PC-3 (cell line): ENCODE data around the gene TBC1D14. TPM values are rescaled to one million over a fixed set of nuclear protein-coding genes. Genes with fewer than 3 reads are reported as not detected.

Experiments
- ATAC-seq: fragments of 200-7000 bp; cut with Tn5 transposase; 2 replicates; pipeline ENCODE4 v1.9.1; 2020; ENCODE audit warnings: mild to moderate bottlenecking, moderate library complexity
- BruUV-seq: library from RNA; stranded (reverse); fragments of 400-500 nt; replicated peaks from 2 replicates; lab custom pipeline; 2021; lab: Mats Ljungman, UMichigan
- CTCF ChIA-PET: fragments of 300-600 bp; sonication (Branson Sonifier 250); formaldehyde crosslinking; loops from one replicate; lab custom pipeline; 2022; ENCODE audit warnings: antibody characterized with exemption; lab: Charles Lee
- POLR2A ChIA-PET: fragments of 300-600 bp; sonication (Branson Sonifier 250); formaldehyde crosslinking; loops from one replicate; lab custom pipeline; 2022; ENCODE audit warnings: antibody characterized with exemption; ENCODE audit not compliant: unreplicated experiment; lab: Charles Lee
- DNase-seq: peaks from one replicate; pipeline ENCODE4 v3.0.0-alpha.2; 2015
- H2AFZ ChIP-seq: fragments of 300-600 bp; sonication (generic); 2 replicates; pipeline ENCODE4 v1.6.0; 2016; ENCODE audit warnings: antibody characterized with exemption, low read length
- H3F3A ChIP-seq: fragments of 300-600 bp; sonication (generic); one replicate; pipeline ENCODE4 v1.6.0; 2017; ENCODE audit warnings: antibody characterized with exemption, low read length, control low read depth, mild to moderate bottlenecking; ENCODE audit not compliant: unreplicated experiment
- H3K27ac ChIP-seq: fragments of 300-600 bp; sonication (generic); 2 replicates; pipeline ENCODE4 v1.5.1; 2016; ENCODE audit warnings: mild to moderate bottlenecking, low read length
- H3K27me3 ChIP-seq: fragments of 300-600 bp; sonication (generic); 2 replicates; pipeline ENCODE4 v1.6.1; 2016; ENCODE audit warnings: low read length, mixed read lengths
- H3K36me3 ChIP-seq: fragments of 300-600 bp; sonication (generic); 2 replicates; pipeline ENCODE4 v1.6.1; 2016; ENCODE audit warnings: low read depth, mixed run types, low read length, mixed read lengths
- H3K4me1 ChIP-seq: fragments of 300-600 bp; sonication (generic); 2 replicates; pipeline ENCODE4 v1.5.1; 2016; ENCODE audit warnings: low read length; ENCODE audit not compliant: insufficient read depth
- H3K4me2 ChIP-seq: fragments of 300-600 bp; sonication (generic); 2 replicates; pipeline ENCODE4 v1.6.0; 2016; ENCODE audit warnings: low read length
- H3K4me3 ChIP-seq: fragments of 300-600 bp; sonication (generic); 2 replicates; pipeline ENCODE4 v1.5.1; 2016; ENCODE audit warnings: mild to moderate bottlenecking, low read length, mixed read lengths
- H3K79me2 ChIP-seq: fragments of 300-600 bp; sonication (generic); 2 replicates; pipeline ENCODE4 v1.6.1; 2017; ENCODE audit warnings: low read length, mixed read lengths
- H3K9ac ChIP-seq: fragments of 300-600 bp; sonication (generic); 2 replicates; pipeline ENCODE4 v1.6.0; 2016; ENCODE audit warnings: mild to moderate bottlenecking, low read length
- H3K9me2 ChIP-seq: fragments of 300-600 bp; sonication (generic); replicated peaks from 2 replicates; pipeline ENCODE4 v1.6.1; 2016; ENCODE audit warnings: mixed run types, low read length, mixed read lengths
- H3K9me3 ChIP-seq: fragments of 300-600 bp; sonication (generic); 2 replicates; pipeline ENCODE4 v1.6.1; 2016; ENCODE audit warnings: low read length, mixed read lengths
- H4K20me1 ChIP-seq: fragments of 300-600 bp; sonication (generic); 2 replicates; pipeline ENCODE4 v1.6.1; 2016; ENCODE audit warnings: low read length, mixed read lengths
- EZH2 ChIP-seq: fragments of 300-600 bp; sonication (generic); IDR thresholded peaks from one replicate; pipeline ENCODE4 v1.6.1; 2017; ENCODE audit warnings: antibody characterized with exemption, mild to moderate bottlenecking, low read length; ENCODE audit not compliant: unreplicated experiment
- EZH2phosphoT487 ChIP-seq: fragments of 300-600 bp; sonication (generic); IDR thresholded peaks from 2 replicates; pipeline ENCODE4 v1.6.1; 2018; ENCODE audit warnings: mild to moderate bottlenecking, antibody characterized with exemption, low read length, borderline replicate concordance
- intact Hi-C: fragments of 100-400 bp; cut with micrococcal nuclease; formaldehyde crosslinking; loops from 2 replicates; pipeline ENCODE4 v1.9.0; 2023
- total RNA-seq: library from RNA; depleted of rRNA; stranded (reverse); fragments of >200 nt; gene quantifications from 2 replicates; pipeline ENCODE4 v1.2.3, GENCODE V29; 2014
- TF ChIP-seq, protein P1 (sequence below): fragments of 300-600 bp; sonication (generic); conservative IDR thresholded peaks from 2 replicates; pipeline ENCODE4 v1.5.1; 2017; ENCODE audit warnings: antibody characterized with exemption, low read depth, mild to moderate bottlenecking, low read length

Gene TBC1D14
- total RNA-seq, 1 experiment from 2014 or later, result 33.0 TPM

DNA sequence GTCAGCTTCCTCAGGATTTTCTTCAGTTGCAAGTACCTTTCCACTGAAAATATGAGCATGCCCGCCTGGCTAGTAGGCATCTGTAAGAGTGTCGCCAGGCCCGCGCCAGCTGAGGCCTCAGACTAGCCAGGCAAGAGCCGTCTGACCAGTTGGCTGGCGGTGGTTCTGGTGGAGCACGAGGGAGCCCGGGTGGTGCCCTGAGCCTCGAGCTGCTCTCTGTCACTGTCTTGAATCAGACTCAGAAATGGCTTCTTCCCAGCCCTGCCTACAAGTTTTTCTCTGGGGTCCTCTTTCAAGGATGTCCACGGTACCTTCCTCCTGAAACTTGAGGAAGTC lies 146.3 kb downstream of the TBC1D14 start:
- no peaks in the 10 kb centered on the region for H3F3A ChIP-seq
- no peak for TF ChIP-seq EZH2
- TF ChIP-seq, protein P1, sequence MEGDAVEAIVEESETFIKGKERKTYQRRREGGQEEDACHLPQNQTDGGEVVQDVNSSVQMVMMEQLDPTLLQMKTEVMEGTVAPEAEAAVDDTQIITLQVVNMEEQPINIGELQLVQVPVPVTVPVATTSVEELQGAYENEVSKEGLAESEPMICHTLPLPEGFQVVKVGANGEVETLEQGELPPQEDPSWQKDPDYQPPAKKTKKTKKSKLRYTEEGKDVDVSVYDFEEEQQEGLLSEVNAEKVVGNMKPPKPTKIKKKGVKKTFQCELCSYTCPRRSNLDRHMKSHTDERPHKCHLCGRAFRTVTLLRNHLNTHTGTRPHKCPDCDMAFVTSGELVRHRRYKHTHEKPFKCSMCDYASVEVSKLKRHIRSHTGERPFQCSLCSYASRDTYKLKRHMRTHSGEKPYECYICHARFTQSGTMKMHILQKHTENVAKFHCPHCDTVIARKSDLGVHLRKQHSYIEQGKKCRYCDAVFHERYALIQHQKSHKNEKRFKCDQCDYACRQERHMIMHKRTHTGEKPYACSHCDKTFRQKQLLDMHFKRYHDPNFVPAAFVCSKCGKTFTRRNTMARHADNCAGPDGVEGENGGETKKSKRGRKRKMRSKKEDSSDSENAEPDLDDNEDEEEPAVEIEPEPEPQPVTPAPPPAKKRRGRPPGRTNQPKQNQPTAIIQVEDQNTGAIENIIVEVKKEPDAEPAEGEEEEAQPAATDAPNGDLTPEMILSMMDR, result no peak
- TF ChIP-seq EZH2phosphoT487, result no peak
- no peak overlapping the region for H2AFZ ChIP-seq
- H3K4me2 ChIP-seq, result no peak overlapping the region
- H3K4me3 ChIP-seq, result no peak overlapping the region
- no peaks in the 10 kb centered on the region for H3K9me3 ChIP-seq
- DNase-seq (no peak), ATAC-seq (no peak)
- no peak overlapping the region for H3K9ac ChIP-seq
- H4K20me1 ChIP-seq, result no peaks in the 10 kb centered on the region
- POLR2A ChIA-PET, result no interaction called here
- BruUV-seq, result no TSS peak
- intact Hi-C loops, result no loop called here
- H3K9me2 ChIP-seq, result no peaks in the 10 kb centered on the region
- H3K27me3 ChIP-seq, result no peaks in the 10 kb centered on the region
- no peak overlapping the region for H3K27ac ChIP-seq
- H3K79me2 ChIP-seq, result peaks cover 22% of the 10 kb centered on the region
- H3K36me3 ChIP-seq, result peaks cover 25% of the 10 kb centered on the region
- CTCF ChIA-PET, result no interaction called here
- no peaks in the 10 kb centered on the region for H3K4me1 ChIP-seq

DNA sequence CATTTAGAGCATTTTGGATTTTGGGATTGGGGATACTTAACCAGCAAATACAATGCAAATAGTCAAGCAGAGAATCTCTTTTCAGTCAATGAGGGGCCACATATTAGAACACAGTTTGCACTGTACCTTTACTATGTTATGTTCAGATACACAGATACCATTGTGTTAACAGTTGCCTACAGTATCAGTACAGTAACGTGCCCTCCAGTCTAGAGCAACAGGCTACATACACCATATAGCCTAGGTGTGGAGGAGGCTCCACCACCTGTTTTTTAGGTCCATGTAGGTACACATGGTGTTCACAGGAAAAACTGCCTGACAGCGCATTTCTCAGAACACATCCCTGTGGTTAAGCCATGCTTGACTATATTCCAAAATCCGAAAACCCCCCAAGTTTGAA lies 149.2 kb downstream of the TBC1D14 start:
- H2AFZ ChIP-seq, result no peak overlapping the region
- H3K27ac ChIP-seq, result no peak overlapping the region
- H3K9ac ChIP-seq, result no peak overlapping the region
- no peaks in the 10 kb centered on the region for H3F3A ChIP-seq
- POLR2A ChIA-PET, result no interaction called here
- intact Hi-C loops, result no loop called here
- no TSS peak for BruUV-seq
- CTCF ChIA-PET, result no interaction called here
- H3K79me2 ChIP-seq, result peaks cover 10% of the 10 kb centered on the region
- no peaks in the 10 kb centered on the region for H3K9me3 ChIP-seq
- H3K4me1 ChIP-seq, result no peaks in the 10 kb centered on the region
- H3K9me2 ChIP-seq, result no peaks in the 10 kb centered on the region
- peaks cover 10% of the 10 kb centered on the region; the same call in 1 of the 2 replicates for H4K20me1 ChIP-seq
- TF ChIP-seq, protein P1, result no peak
- TF ChIP-seq EZH2, result no peak
- TF ChIP-seq EZH2phosphoT487, result no peak
- H3K36me3 ChIP-seq, result peaks cover 46% of the 10 kb centered on the region
- H3K4me3 ChIP-seq, result no peak overlapping the region
- no peak overlapping the region for H3K4me2 ChIP-seq
- DNase-seq (no peak), ATAC-seq (no peak)
- H3K27me3 ChIP-seq, result no peaks in the 10 kb centered on the region

DNA sequence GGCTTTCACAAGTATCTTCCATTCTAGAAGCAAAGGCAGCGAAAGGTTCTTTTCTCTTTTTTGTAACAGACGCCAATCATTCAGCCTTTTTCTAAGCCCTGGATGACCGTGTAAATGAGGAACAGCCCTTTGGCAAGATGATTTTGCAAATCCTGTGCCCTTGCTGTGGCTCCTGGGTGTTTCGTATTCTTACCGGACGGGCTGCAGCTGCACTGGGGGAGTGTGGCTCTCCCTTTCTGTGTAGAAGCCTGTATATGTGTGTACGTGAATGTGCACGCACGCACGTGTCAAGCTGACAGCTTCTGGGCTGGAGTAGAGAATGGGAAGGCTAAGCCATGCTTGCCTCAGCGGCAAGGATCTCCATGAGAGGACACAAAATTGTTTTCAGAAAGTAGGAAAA lies 150.0 kb downstream of the TBC1D14 start:
- H3K36me3 ChIP-seq, result peaks cover 48% of the 10 kb centered on the region
- H3F3A ChIP-seq, result no peaks in the 10 kb centered on the region
- no TSS peak for BruUV-seq
- no peak overlapping the region for H3K4me3 ChIP-seq
- H2AFZ ChIP-seq, result no peak overlapping the region
- ChIA-PET POLR2A (no interaction called here), CTCF (no interaction called here)
- no peak overlapping the region for H3K9ac ChIP-seq
- H3K4me1 ChIP-seq, result no peaks in the 10 kb centered on the region
- ATAC-seq (no peak), DNase-seq (no peak)
- no peak overlapping the region for H3K4me2 ChIP-seq
- no peaks in the 10 kb centered on the region for H3K9me3 ChIP-seq
- TF ChIP-seq EZH2phosphoT487 (no peak), EZH2 (no peak)
- TF ChIP-seq, protein P1, result no peak
- intact Hi-C loops, result no loop called here
- no peaks in the 10 kb centered on the region for H3K27me3 ChIP-seq
- H4K20me1 ChIP-seq, result peaks cover 16% of the 10 kb centered on the region
- H3K9me2 ChIP-seq, result no peaks in the 10 kb centered on the region
- no peak overlapping the region for H3K27ac ChIP-seq
- H3K79me2 ChIP-seq, result peaks cover 19% of the 10 kb centered on the region
